AG09319 (cell line): ENCODE measurements around the gene PAM16.

Experiments
- DNase-seq: peaks from one replicate; pipeline ENCODE4 v3.0.0-alpha.2; 2010; ENCODE audit warnings: low read depth; ENCODE audit errors: extremely low read depth
- CTCF ChIP-seq: IDR thresholded peaks from 2 replicates; pipeline ENCODE4 v1.5.1; 2011; ENCODE audit warnings: low read depth, mild to moderate bottlenecking, inconsistent platforms, low read length, moderate library complexity

The PAM16 gene

GRCh38 chr16:4320571-4321137 is 30.5 kb downstream of the PAM16 start:
- no peak for TF ChIP-seq CTCF
- DNase-seq, result no peak

GRCh38 chr16:4319454-4320421 is 31.4 kb downstream of the PAM16 start:
- DNase-seq, result no peak
- TF ChIP-seq CTCF, result no peak

- TF ChIP-seq CTCF, result no peak
- no peak for DNase-seq
Measured at GRCh38 chr16:4318967-4319366, 32.2 kb downstream of the PAM16 start.

- DNase-seq, result no peak
- TF ChIP-seq CTCF, result no peak
Measured at GRCh38 chr16:4318451-4318910, 32.6 kb downstream of the PAM16 start.

- no peak for DNase-seq
- no peak for TF ChIP-seq CTCF
Measured at GRCh38 chr16:4317532-4318450, 33.3 kb downstream of the PAM16 start.

DNA sequence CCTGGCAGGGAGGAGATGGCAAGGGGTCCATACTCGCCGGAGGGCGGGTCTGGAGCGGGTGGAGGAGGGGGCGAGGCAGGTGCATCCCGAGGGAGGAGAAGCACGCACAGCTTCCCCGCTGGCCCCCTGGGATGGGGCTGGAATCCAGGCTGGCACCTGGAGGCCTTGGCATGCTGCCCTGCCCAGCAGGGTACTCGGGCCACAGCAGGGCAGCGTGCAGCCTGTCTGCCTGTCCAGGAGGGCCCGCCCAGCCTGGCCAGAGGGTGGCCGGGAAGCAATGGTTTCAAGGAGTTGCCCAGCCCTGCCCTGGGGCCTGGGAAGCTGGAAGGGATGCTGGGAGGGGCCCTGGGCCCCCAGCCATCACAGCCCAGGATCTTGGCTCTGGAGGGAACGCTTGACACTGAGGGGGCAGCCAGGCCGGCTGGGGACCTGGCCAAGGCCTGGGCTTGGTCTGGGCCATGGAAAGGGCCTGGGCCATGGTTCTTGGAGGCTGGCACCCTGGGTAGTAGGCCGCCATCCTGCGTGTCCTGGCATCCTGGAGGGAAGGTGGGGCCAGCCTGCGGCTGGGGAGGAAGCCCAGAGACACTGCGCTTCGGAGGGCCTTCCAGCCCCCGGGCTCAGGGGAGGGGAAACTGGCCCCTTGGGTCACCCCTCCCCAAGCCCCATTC is 34.1 kb downstream of the PAM16 start:
- TF ChIP-seq CTCF, result no peak
- no peak for DNase-seq
